H4 (cell line): ENCODE measurements around the gene F13B. TPM values are rescaled to one million over a fixed set of nuclear protein-coding genes. Genes with fewer than 3 reads are reported as not detected.
"Not testable (repeated sequence)": the region's sequence is repeated elsewhere in the genome, so short reads cannot be mapped to it uniquely, and the experiment has no call there.

Experiments used
- DNase-seq: peaks from one replicate; pipeline ENCODE4 v3.0.0-alpha.2; 2015; ENCODE audit warnings: low spot score
- total RNA-seq: library from RNA; depleted of rRNA; stranded (reverse); fragments of >200 nt; shearing (Covaris generic); gene quantifications from 2 replicates; pipeline ENCODE4 v1.2.3, GENCODE V29; 2014; rRNA removed

The F13B gene
- total RNA-seq, result not detected in 2 replicates

GRCh38 chr1:197066719-197067456 is at the start of gene F13B:
Gene F13B (minus strand): TSS chr1:197067260. CDS start chr1:197067223, 37 bp downstream.
- no peak for DNase-seq

GRCh38 chr1:197116156-197116555 is 49.1 kb upstream of the F13B start:
- no peak for DNase-seq

- DNase-seq, result no peak
Measured at GRCh38 chr1:197106869-197107268, 39.8 kb upstream of the F13B start.

GRCh38 chr1:197103300-197103699 is 36.2 kb upstream of the F13B start:
- DNase-seq, result no peak

- no peak for DNase-seq
Measured at GRCh38 chr1:197101978-197102377, 34.9 kb upstream of the F13B start.

GRCh38 chr1:197100677-197101076 is 33.6 kb upstream of the F13B start:
- DNase-seq, result no peak

GRCh38 chr1:197099444-197099843 is 32.4 kb upstream of the F13B start:
- no peak for DNase-seq

- not testable (repeated sequence) for DNase-seq
Measured at GRCh38 chr1:197096971-197097370, 29.9 kb upstream of the F13B start.

GRCh38 chr1:197096137-197096536 is 29.1 kb upstream of the F13B start:
- no peak for DNase-seq

GRCh38 chr1:197093226-197093885 is 26.3 kb upstream of the F13B start:
- DNase-seq, result no peak

- no peak for DNase-seq
Measured at GRCh38 chr1:197092491-197093023, 25.5 kb upstream of the F13B start.

- no peak for DNase-seq
Measured at GRCh38 chr1:197083474-197083873, 16.4 kb upstream of the F13B start.

- no peak for DNase-seq
Measured at GRCh38 chr1:197081117-197081753, 14.2 kb upstream of the F13B start.

- DNase-seq, result no peak
Measured at GRCh38 chr1:197080323-197080722, 13.3 kb upstream of the F13B start.

GRCh38 chr1:197076585-197076984 is 9.5 kb upstream of the F13B start:
- no peak for DNase-seq

- no peak for DNase-seq
Measured at GRCh38 chr1:197073978-197074377, 6.9 kb upstream of the F13B start.

- DNase-seq, result no peak
Measured at GRCh38 chr1:197067457-197067818, 378 bp upstream of the F13B start.

GRCh38 chr1:197066277-197066676 is 783 bp downstream of the F13B start:
- DNase-seq, result no peak

GRCh38 chr1:197065559-197065958 is 1.5 kb downstream of the F13B start:
- no peak for DNase-seq

GRCh38 chr1:197063212-197063611 is 3.8 kb downstream of the F13B start:
- no peak for DNase-seq

- no peak for DNase-seq
Measured at GRCh38 chr1:197062692-197063091, 4.4 kb downstream of the F13B start.

- DNase-seq, result no peak
Measured at GRCh38 chr1:197049100-197049499, 18.0 kb downstream of the F13B start.
